KBM-7 (cell line): ENCODE results near the gene SORCS3.

Experiments used
- DNase-seq: peaks from one replicate; pipeline ENCODE4 v3.0.0-alpha.2; 2015
- in situ Hi-C: fragments of 300-500 bp; cut with MboI; formaldehyde crosslinking; loops from 2 replicates; pipeline ENCODE4 v1.14.3; 2020; ENCODE audit warnings: low sequenced_read_pairs, low pct_unique_long_range_greater_than_20kb, mixed read lengths

The SORCS3 gene

GRCh38 chr10:104893701-104894100, 252.6 kb downstream of the SORCS3 start:
- in situ Hi-C loops, result no loop called here
- no peak for DNase-seq

- DNase-seq, result no peak
- in situ Hi-C loops, result no loop called here
These were observed 253.6 kb downstream of the SORCS3 start for GRCh38 chr10:104894681-104895080.

DNA sequence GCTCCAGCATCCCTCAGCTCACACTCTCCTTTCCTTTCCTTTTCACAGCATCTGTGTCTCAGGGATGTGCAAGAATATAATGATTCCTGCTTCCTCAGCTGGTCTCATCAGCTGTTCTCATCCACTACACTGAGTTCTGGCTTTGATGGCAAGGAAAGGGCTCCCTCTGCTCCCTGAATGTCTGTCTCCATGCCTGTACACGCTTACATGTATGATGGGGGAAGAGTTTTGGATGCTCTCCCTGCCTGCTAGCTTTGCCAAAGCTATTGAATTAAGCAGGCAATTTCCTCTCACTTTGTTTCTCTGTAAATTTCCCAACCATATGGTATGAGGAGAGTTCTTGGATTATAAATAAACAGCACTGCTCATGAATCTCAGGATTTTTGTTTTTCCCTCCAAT, 254.5 kb downstream of the SORCS3 start:
- DNase-seq, result no peak
- in situ Hi-C loops, result no loop called here

GRCh38 chr10:104895981-104896380, 254.9 kb downstream of the SORCS3 start:
- DNase-seq, result no peak
- in situ Hi-C loops, result no loop called here

GRCh38 chr10:104897696-104898095, 256.6 kb downstream of the SORCS3 start:
- in situ Hi-C loops, result no loop called here
- DNase-seq, result no peak

DNA sequence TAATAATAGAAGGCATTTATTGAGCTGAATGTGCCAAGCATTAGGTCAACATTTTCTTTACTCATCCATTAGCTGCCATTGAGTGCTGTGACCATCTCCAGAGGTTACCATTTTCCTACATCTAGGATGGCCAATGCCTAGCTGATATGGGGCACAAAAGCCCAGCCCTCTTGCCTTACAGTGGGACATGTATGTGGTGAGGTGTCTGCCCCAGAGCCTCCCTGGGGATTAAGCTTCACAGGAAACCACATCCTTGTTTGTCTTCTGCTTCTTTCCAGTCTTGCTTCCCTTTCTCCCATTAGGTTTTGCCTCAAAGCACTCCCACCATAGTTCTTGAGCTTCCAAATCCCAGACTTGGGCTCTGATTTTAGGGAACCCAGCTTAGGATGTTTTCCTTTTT, 258.7 kb downstream of the SORCS3 start:
- in situ Hi-C loops, result no loop called here
- DNase-seq, result no peak

DNA sequence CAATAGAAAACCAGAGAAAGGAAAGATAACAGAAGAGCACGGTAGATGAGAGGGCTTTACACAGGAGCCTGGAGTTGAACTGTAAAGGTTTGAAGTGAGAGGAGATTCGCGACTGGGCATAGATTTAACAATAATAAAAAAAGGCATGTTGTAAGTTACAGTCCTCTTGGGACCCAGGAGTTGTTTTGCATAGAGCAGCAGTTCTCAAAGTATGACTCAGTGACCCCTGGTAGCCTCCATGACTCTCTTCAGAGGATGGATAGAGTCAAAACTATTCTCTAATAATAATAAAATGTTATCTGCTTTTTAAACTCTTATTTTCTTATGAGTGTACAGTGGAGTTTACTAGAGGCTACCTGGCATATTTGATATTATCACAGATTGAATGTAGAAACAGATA, 262.3 kb downstream of the SORCS3 start:
- in situ Hi-C loops, result no loop called here
- no peak for DNase-seq

DNA sequence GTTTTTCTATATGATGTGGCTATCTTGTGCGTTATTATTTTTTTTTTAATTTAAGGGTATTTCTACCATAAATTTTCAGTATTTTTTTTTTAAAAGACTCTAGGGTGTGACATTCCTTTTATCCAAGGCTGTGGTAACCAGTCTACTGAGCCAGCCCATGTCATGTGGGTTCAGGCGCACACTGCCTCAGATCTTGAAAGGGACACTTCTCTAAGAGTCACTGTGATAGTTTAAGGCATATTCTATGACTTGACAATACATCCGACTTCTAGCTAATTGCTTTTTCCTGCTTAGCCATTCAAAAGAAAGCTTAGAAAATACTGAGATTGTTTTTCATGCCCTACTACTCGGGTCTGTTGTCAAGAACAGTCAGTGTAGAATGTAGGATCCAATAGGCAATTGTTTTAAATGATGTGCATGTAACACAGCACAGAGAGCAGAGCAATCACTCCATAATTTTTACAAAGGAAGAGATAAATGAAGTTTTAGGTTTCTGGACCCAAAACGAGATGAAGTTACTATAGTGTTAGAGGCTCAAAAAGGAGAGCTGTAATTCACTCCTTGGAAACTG, 263.7 kb downstream of the SORCS3 start:
- in situ Hi-C loops, result no loop called here
- no peak for DNase-seq

DNA sequence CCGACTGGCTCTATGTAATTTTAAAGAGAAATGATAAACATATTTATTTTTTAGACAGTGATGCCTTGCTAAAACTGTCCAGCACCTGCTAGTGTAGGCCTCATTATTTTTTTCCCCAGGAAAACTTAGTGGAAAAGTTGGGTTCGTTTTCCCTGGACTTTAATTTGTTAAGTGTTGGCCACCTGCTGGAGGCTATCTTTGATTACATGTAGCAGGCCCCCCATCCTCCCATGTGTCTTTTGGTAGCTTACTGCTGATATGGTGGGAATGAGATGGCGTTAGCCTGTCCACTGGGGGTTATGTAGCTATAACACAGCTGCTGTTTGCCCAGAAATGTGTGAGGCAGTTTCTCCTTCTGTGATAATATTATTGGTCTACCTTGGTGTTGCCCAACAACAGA, 265.0 kb downstream of the SORCS3 start:
- in situ Hi-C loops, result no loop called here
- no peak for DNase-seq

DNA sequence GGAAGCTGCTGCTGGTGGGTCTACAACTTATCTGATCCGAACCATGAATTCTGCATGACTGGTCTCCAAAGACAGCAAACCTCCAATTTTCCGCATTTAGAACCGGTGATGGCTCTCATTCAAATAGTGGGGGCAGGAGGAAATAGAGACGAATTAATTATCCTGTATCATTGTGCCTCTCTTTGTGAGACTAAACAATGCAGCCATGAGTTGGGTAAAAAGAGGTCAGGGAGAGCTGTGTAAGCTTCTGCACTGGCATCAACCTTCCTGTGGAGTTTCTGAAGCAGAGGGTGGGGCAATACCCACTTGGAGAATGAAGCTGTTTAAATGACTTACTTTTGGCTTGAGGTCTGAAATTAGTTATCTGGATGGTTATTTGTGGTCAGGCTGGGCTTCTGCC, 266.4 kb downstream of the SORCS3 start:
- no peak for DNase-seq
- in situ Hi-C loops, result no loop called here

- DNase-seq, result no peak
- in situ Hi-C loops, result no loop called here
These were observed 267.5 kb downstream of the SORCS3 start for GRCh38 chr10:104908581-104908980.

- DNase-seq, result no peak
- in situ Hi-C loops, result no loop called here
These were observed 269.6 kb downstream of the SORCS3 start for GRCh38 chr10:104910712-104911111.

DNA sequence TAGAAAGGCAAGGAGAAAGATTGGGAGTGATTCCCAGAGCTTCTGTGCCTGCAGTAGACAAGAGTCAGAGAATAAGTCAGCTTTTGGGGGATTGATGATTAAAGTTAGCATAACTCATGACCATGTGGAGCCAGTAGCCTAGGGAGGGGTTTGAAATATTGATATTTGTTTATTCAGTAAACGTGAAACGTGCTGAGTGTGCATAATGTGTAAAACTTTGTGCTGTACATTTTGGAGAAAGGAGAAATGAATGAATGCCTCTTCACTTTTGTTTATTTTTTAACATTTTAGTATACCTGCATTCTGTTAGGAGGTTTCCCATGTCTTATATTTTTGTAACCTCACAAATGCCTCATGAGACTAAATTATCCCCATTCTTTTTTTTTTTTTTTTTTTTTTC, 272.3 kb downstream of the SORCS3 start:
- DNase-seq, result no peak
- in situ Hi-C loops, result no loop called here

DNA sequence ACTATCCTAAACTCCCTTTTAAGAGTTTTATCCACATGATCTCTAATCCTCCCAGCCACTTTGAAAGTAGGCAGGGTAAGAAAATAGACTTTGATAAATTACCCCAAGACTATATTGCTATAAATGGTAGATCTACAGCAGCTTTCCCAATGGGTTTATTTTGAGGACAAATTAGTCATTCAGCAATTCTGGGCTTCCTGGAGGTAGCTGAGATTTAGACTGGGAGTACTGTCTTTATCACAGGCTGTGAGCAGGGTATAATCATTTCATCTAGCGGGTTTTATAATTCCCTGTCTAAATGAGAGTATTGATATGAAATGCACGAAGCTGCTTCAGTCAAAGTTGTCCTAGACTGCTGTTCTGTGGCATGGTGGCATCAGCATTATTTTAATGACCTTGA, 279.4 kb downstream of the SORCS3 start:
- DNase-seq, result no peak
- in situ Hi-C loops, result no loop called here

- in situ Hi-C loops, result no loop called here
- DNase-seq, result no peak
These were observed 280.7 kb downstream of the SORCS3 start for GRCh38 chr10:104921763-104922162.

DNA sequence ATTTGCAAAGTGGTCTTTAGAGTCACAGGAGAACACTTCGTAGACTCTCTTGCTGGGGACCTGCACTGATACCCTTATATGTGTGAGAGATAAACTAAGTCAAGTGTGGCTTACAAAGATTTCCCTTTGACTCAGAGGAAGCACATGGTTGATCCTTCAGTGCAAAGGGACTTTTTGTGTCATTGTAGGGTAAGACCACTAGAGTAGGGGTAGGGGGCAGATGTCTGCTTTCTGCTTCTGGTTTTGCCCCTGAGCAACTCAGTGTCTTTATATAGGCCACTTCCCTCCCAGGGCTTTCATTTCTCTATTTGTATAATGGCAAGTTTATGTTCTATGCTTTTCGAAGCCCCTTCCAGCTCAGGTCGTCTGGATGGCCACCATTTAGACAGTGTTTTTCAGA, 281.7 kb downstream of the SORCS3 start:
- no peak for DNase-seq
- in situ Hi-C loops, result no loop called here

GRCh38 chr10:104923501-104923900, 282.4 kb downstream of the SORCS3 start:
- in situ Hi-C loops, result no loop called here
- no peak for DNase-seq

GRCh38 chr10:104924101-104924795, 283.2 kb downstream of the SORCS3 start:
- DNase-seq, result no peak
- in situ Hi-C loops, result no loop called here

GRCh38 chr10:104925232-104925851, 284.3 kb downstream of the SORCS3 start:
- peak; percentile 44 for DNase-seq
- in situ Hi-C loops, result no loop called here

- in situ Hi-C loops, result no loop called here
- DNase-seq, result no peak
These were observed 287.6 kb downstream of the SORCS3 start for GRCh38 chr10:104928734-104929133.

GRCh38 chr10:104931612-104932134, 290.6 kb downstream of the SORCS3 start:
- DNase-seq, result no peak
- in situ Hi-C loops, result no loop called here
